Esophagus mucosa (tissue), 1 donor: ENCODE results near the gene ZNF239. TPM values are rescaled to one million over a fixed set of nuclear protein-coding genes. Genes with fewer than 3 reads are reported as not detected.
"Not testable (repeated sequence)": the region's sequence is repeated elsewhere in the genome, so short reads cannot be mapped to it uniquely, and the experiment has no call there.

Experiments
- ATAC-seq: fragments of 200-7000 bp; cut with Tn5 transposase; one replicate; pipeline ENCODE4 v1.9.1; 2020
- total RNA-seq: library from RNA; stranded (reverse); gene quantifications from one replicate; pipeline ENCODE4 v1.2.4, GENCODE V29; 2023
- donor health status: DM: yes; HTN: yes; CAD: no.

ZNF239 gene
- total RNA-seq, 1 donor from 2014 or later: 0.64 TPM

DNA sequence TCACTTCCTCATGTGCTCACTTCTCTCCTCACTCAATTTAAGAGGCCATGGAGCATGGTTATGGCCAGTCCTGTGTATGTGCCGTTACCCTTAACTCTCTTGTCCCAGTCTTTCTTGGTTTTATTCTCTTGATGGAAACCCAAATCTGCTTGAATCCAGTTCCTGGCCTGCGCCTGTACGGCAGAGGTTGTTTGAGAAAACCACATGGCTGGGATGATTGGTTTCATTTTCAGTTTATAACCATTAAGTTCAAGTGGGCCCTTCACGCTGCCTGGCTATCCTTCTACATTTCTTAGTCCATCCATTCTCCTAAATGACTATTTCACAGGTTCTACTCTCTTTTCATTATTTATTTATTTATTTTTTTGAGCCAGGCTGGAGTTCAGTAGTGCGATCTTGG lies 1.6 kb upstream of the ZNF239 start:
- ATAC-seq: no peak

DNA sequence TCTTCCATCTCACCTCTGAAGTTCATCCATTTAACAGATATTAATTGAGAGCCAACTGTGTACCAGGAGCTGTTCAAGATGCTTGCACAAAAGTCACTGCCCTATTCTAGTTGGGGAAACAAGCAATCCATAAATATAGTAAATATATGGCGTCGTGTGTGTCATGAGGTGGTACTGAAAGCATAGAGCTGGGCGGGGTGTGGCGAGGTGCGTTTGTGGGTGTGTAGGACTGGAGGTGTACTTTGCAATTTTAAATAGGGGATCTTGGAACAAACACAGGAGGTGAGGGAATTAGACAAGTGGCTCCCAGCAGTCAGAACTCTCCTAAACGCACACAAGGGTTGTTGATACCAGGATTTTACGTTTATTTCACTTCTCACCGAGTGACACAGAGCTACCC lies 490 bp upstream of the ZNF239 start:
- ATAC-seq: no peak

DNA sequence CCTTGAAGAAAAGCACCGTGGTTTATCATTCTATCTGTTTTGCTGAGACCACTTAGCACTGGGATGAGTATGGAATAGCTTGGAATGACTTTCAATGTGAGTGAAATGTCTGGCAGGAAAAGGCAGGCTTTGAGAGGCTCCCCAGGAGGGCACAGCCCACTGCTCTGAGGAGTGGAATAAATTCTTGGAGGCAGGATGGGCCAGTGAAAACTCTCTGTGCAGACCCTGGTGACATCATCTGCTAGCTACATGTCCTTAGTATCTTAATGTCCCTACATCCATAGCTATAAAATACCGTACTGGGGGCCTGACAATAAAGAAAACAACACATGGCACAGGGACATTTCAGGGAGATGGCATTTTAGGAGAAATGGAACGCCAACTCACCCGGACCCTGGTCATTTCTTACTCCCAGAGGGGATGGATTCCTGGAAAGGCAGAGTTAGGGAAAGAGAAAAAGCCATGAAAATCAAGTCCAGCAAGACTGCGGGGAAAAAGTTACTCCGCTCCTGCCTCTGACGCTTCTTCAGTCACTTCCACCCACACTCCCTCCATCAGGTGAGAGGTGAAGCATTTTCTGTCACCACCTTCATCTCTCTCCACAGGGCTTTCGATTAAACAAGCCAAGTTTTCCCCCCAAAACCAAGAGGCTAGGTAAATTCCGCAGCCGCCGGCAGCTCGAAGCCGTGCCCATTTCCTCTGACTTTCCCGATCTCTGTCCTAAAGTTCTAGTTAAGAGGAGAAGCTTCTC lies 991 bp downstream of the ZNF239 start:
- ATAC-seq: no peak

DNA sequence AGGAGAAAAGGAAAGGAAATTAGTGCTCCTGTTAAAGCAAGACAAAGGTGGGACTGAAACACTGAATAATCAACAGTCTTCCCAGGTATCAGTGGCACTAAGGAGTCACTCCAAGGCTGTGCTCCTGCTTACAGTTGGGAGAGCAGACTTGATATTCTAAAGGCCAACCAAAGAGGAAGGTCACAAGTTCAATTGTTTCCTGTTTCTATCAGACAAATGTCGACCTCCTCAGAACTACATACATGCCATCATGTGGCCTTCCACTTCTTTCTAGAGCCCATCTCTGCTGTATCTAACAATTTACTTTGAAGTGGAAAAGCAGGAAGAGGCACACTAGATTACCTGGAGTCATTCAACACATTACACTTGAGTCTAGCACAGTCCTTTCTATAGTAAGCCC lies 3.4 kb downstream of the ZNF239 start:
- no peak for ATAC-seq

DNA sequence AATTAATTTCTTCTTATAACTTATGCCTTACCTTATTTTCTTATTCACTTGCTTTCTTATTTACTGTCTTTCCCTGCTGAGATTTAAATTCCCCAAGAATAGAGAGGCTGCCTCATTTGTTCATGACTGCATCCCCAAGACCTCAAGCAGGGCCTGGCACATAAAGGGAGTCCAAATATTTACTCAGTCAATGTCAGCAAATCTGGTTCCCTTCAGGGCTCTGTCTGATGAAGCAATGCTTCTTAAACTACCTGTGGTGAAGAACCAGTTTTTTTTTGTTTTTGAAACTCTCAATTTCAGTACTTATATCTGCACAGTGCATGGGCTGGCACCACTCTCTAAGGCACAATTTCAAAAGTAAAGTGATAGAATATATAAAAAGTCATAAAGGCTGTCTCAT lies 4.7 kb downstream of the ZNF239 start:
- ATAC-seq: no peak

DNA sequence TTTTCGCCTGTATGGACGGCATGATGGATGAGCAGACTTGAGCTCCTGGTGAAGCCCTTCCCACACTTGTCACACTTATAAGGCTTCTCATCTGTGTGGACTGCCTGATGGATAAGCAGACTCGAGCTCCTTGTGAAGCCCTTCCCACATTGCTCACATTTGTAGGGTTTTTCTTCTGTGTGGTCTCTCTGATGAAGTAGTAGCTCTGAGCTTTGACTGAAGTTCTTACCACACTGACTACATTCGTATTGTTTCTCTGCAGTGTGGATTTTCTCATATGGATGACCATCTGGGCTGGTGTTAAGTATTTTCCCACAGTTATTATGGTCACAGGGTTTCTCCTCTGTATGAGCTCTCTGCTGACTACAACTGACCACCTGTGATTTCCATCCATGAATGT lies 17.2 kb downstream of the ZNF239 start:
- ATAC-seq: no peak

DNA sequence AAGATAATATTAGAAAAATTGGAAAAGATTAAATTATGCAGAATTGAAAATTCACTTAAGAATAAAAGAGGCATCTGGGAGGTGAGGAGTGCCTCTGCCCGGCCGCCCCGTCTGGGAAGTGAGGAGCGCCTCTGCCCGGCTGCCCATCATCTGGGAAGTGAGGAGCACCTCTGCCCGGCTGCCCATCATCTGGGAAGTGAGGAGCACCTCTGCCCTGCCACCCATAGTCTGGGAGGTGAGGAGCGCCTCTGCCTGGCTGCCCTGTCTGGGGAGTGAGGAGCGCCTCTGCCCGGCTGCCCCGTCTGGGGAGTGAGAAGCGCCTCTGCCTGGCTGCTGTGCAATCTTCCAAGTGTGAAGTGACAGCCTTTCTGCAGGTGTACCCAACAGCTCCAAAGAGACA lies 30.7 kb downstream of the ZNF239 start:
- not testable (repeated sequence) for ATAC-seq

DNA sequence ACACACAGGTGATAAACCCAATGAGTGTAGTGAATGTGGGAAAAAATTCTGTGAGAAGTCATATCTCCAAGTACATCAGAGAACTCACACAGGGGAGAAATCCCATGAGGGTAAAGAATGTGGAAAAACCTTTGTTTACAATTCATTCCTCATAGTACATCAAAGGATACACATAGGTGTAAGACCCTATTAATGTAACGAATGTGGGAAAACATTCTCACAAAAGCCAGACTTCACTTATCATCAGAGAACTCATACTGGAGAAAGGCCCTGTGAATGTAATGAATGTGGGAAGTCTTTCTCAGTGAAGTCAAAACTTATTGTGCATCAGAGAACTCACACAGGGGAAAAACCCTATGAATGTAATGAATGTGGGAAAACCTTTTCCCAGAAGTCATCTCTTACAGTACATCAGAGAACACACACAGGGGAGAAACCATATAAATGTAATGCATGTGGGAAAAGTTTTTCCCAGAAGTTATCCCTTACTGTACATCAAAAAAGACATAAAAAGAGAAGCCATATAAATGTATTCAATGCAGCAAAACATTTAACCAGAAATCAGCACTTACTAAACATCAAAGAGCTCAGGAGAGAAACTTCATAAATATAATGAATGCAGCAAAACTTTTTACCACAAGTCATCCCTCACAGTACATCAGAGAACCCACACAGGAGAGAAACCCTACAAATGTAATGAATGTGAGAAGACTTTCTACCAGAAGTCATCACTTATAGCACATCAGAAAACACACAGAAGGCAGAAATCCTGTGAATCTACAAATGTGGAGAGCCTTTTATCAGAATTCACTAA lies 49.8 kb downstream of the ZNF239 start:
- no peak for ATAC-seq

Other genes with a start within 250 kb of the ZNF239 start
- not detected for gene FXYD4, start 203.0 kb downstream of the ZNF239 start, total RNA-seq
- gene HNRNPF, start 165.4 kb downstream of the ZNF239 start, total RNA-seq: 170 TPM
- 2.9 TPM for gene ZNF487, start 137.5 kb downstream of the ZNF239 start, total RNA-seq
- 2.5 TPM for gene ZNF485, start 31.8 kb upstream of the ZNF239 start, total RNA-seq
- gene ZNF32, start 74.3 kb upstream of the ZNF239 start, total RNA-seq: 16.8 TPM